ENCODE data around the gene B4GALNT1. TPM values are rescaled to one million over a fixed set of nuclear protein-coding genes. Genes with fewer than 3 reads are reported as not detected.

B4GALNT1 gene
- total RNA-seq, 4 donors from 2014 or later = 0.18 to 0.56 (median 0.23) TPM

GRCh38 chr12:57602544-57602943, 30.5 kb downstream of the B4GALNT1 start:
- Histone ChIP-seq H3K36me3 (peaks cover 4 to 59% (median 17%) of the 10 kb centered on the region in 3 donors), H3K27me3 (peaks cover 0 to 7% (median 0%) of the 10 kb centered on the region in 4 donors), H3K27ac (no peak overlapping the region), H3K4me3 (no peak overlapping the region), H3K4me1 (peaks cover 21 to 34% (median 21%) of the 10 kb centered on the region in 3 donors), H3K9me3 (no peaks in the 10 kb centered on the region)
- DNase-seq = no peak
- intact Hi-C loops (cut with DNase I) = no loop called here
- no peak for TF ChIP-seq POLR2A (IDR thresholded peaks at IDR 0.05)
- TF ChIP-seq, protein P1, sequence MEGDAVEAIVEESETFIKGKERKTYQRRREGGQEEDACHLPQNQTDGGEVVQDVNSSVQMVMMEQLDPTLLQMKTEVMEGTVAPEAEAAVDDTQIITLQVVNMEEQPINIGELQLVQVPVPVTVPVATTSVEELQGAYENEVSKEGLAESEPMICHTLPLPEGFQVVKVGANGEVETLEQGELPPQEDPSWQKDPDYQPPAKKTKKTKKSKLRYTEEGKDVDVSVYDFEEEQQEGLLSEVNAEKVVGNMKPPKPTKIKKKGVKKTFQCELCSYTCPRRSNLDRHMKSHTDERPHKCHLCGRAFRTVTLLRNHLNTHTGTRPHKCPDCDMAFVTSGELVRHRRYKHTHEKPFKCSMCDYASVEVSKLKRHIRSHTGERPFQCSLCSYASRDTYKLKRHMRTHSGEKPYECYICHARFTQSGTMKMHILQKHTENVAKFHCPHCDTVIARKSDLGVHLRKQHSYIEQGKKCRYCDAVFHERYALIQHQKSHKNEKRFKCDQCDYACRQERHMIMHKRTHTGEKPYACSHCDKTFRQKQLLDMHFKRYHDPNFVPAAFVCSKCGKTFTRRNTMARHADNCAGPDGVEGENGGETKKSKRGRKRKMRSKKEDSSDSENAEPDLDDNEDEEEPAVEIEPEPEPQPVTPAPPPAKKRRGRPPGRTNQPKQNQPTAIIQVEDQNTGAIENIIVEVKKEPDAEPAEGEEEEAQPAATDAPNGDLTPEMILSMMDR (IDR thresholded peaks at IDR 0.05) = no peak

GRCh38 chr12:57600395-57600794, 32.6 kb downstream of the B4GALNT1 start:
- Histone ChIP-seq H3K27me3 (peaks cover 0 to 7% (median 0%) of the 10 kb centered on the region in 4 donors), H3K27ac (no peak overlapping the region), H3K36me3 (peaks cover 4 to 71% (median 23%) of the 10 kb centered on the region in 3 donors), H3K9me3 (no peaks in the 10 kb centered on the region), H3K4me1 (peaks cover 14 to 24% (median 17%) of the 10 kb centered on the region in 3 donors), H3K4me3 (no peak overlapping the region)
- no peak for DNase-seq
- TF ChIP-seq, protein P1 (IDR thresholded peaks at IDR 0.05) = no peak
- no peak for TF ChIP-seq POLR2A (IDR thresholded peaks at IDR 0.05)
- intact Hi-C loops (cut with DNase I) = no loop called here
- 52 to 72% methylated on average over 2 of the region's 2 CpGs for WGBS, 2 donors

DNA sequence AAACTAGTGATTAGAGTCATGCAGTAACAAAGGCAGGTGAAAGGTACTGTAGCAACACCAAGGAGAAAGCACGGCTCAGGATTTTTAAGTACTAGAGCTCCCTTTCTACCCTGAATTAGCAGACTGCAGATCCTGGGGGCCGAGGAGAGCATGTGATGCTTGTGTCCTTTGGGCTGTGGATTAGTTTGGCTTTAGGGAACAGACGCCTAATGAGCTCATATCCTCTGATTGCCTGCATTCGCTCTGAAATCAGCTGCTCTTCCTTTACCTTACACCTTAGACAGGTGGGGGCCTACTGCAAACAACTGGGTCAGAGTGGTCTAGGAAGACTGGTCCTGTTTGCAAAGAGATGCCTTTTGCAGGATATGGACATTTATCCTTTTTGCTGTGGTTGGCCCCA, 39.8 kb downstream of the B4GALNT1 start:
- Histone ChIP-seq H3K4me1 (peaks cover 0 to 28% (median 9%) of the 10 kb centered on the region in 3 donors), H3K27ac (no peak overlapping the region), H3K27me3 (no peaks in the 10 kb centered on the region), H3K36me3 (peaks cover 0 to 45% (median 6%) of the 10 kb centered on the region in 3 donors), H3K9me3 (no peaks in the 10 kb centered on the region), H3K4me3 (no peak overlapping the region)
- WGBS, 2 donors = 80% methylated on average over 4 of the region's 4 CpGs
- DNase-seq = no peak
- intact Hi-C loops (cut with DNase I) = no loop called here
- TF ChIP-seq, protein P1 (IDR thresholded peaks at IDR 0.05) = no peak
- no peak for TF ChIP-seq POLR2A (IDR thresholded peaks at IDR 0.05)

- 56 to 68% methylated on average over 2 of the region's 2 CpGs for WGBS, 2 donors
- Histone ChIP-seq H3K4me1 (peaks cover 0 to 28% (median 9%) of the 10 kb centered on the region in 3 donors), H3K36me3 (peaks cover 0 to 40% (median 6%) of the 10 kb centered on the region in 3 donors), H3K27ac (no peak overlapping the region), H3K4me3 (no peak overlapping the region), H3K27me3 (peaks cover 0 to 5% (median 0%) of the 10 kb centered on the region in 4 donors), H3K9me3 (no peaks in the 10 kb centered on the region)
- no peak for DNase-seq
- TF ChIP-seq POLR2A (IDR thresholded peaks at IDR 0.05) = no peak
- TF ChIP-seq, protein P1 (IDR thresholded peaks at IDR 0.05) = no peak
- intact Hi-C loops (cut with DNase I) = no loop called here
Observed at GRCh38 chr12:57592551-57593165, 40.3 kb downstream of the B4GALNT1 start.

GRCh38 chr12:57591782-57592325, 41.1 kb downstream of the B4GALNT1 start:
- Histone ChIP-seq H3K36me3 (peaks cover 0 to 32% (median 6%) of the 10 kb centered on the region in 3 donors), H3K27ac (peak overlapping the region; percentile 83 to 85 (median 84)), H3K4me1 (peaks cover 0 to 28% (median 9%) of the 10 kb centered on the region in 3 donors), H3K4me3 (peak overlapping the region; percentile 73 to 94 (median 76)), H3K9me3 (no peaks in the 10 kb centered on the region), H3K27me3 (peaks cover 0 to 9% (median 0%) of the 10 kb centered on the region in 4 donors)
- WGBS, 2 donors = 46 to 50% methylated on average over 8 to 10 of the region's 10 CpGs
- intact Hi-C loops (cut with DNase I) = no loop called here
- TF ChIP-seq POLR2A (IDR thresholded peaks at IDR 0.05) = no peak
- TF ChIP-seq, protein P1 (IDR thresholded peaks at IDR 0.05) = no peak
- no peak for DNase-seq

Data from esophagus squamous epithelium (tissue), 5 donors.